HG02623 (cell line): ENCODE results near the gene PLPP4.

ENCODE experiments used
- ATAC-seq: cut with Tn5 transposase; IDR thresholded peaks from one replicate; pipeline ENCODE4 v1.9.1; 2021; ENCODE audit warnings: moderate library complexity; ENCODE audit not compliant: unreplicated experiment

The PLPP4 gene

GRCh38 chr10:120515741-120516140 is 58.7 kb downstream of the PLPP4 start:
- ATAC-seq = no peak

- ATAC-seq = no peak
These were observed 59.4 kb downstream of the PLPP4 start for GRCh38 chr10:120516426-120516825.

GRCh38 chr10:120517196-120517595 is 60.2 kb downstream of the PLPP4 start:
- ATAC-seq = no peak

GRCh38 chr10:120517881-120518484 is 61.0 kb downstream of the PLPP4 start:
- ATAC-seq = no peak

- no peak for ATAC-seq
These were observed 64.9 kb downstream of the PLPP4 start for GRCh38 chr10:120521880-120522279.

GRCh38 chr10:120527691-120528090 is 70.7 kb downstream of the PLPP4 start:
- ATAC-seq = no peak

GRCh38 chr10:120530699-120531098 is 73.7 kb downstream of the PLPP4 start:
- no peak for ATAC-seq

GRCh38 chr10:120538091-120538490 is 81.1 kb downstream of the PLPP4 start:
- ATAC-seq = no peak

- no peak for ATAC-seq
These were observed 82.0 kb downstream of the PLPP4 start for GRCh38 chr10:120539076-120539475.

GRCh38 chr10:120540486-120540885 is 83.5 kb downstream of the PLPP4 start:
- ATAC-seq = no peak

GRCh38 chr10:120541984-120542383 is 85.0 kb downstream of the PLPP4 start:
- ATAC-seq = no peak

GRCh38 chr10:120542591-120542990 is 85.6 kb downstream of the PLPP4 start:
- ATAC-seq = no peak

- ATAC-seq = no peak
These were observed 86.3 kb downstream of the PLPP4 start for GRCh38 chr10:120543291-120543690.

- no peak for ATAC-seq
These were observed 91.2 kb downstream of the PLPP4 start for GRCh38 chr10:120548210-120548609.

GRCh38 chr10:120552262-120552661 is 95.2 kb downstream of the PLPP4 start:
- ATAC-seq = no peak

GRCh38 chr10:120553911-120554310 is 96.9 kb downstream of the PLPP4 start:
- ATAC-seq = no peak

- ATAC-seq = no peak
These were observed 98.4 kb downstream of the PLPP4 start for GRCh38 chr10:120555436-120555835.

- ATAC-seq = no peak
These were observed 99.0 kb downstream of the PLPP4 start for GRCh38 chr10:120555842-120556532.

GRCh38 chr10:120557311-120557710 is 100.3 kb downstream of the PLPP4 start:
- ATAC-seq = no peak

- ATAC-seq = no peak
These were observed 102.8 kb downstream of the PLPP4 start for GRCh38 chr10:120559800-120560199.

- no peak for ATAC-seq
These were observed 105.9 kb downstream of the PLPP4 start for GRCh38 chr10:120562956-120563355.

- no peak for ATAC-seq
These were observed 113.4 kb downstream of the PLPP4 start for GRCh38 chr10:120570418-120570817.

GRCh38 chr10:120571266-120571665 is 114.2 kb downstream of the PLPP4 start:
- no peak for ATAC-seq
